DMS153 (cell line): Measurements from ENCODE around the gene CTSH.
A peak's percentile ranks its signal among the peaks of the same experiment; 100 is the strongest.

ENCODE experiments used
- DNase-seq: peaks from one replicate; lab custom pipeline; 2025; lab: John Stamatoyannopoulos, UW

CTSH gene

GRCh38 chr15:78944669-78945407, at the start of gene CTSH:
Gene CTSH, minus strand, starts transcription at chr15:78945046. Its CDS starts 65 bp downstream, at chr15:78944981.
- DNase-seq: peak; percentile 38

GRCh38 chr15:78993931-78994530, 49.2 kb upstream of the CTSH start:
- DNase-seq: no peak

- DNase-seq: no peak
Measured at GRCh38 chr15:78993257-78993930, 48.5 kb upstream of the CTSH start.

GRCh38 chr15:78992416-78993256, 47.8 kb upstream of the CTSH start:
- no peak for DNase-seq

GRCh38 chr15:78991879-78992278, 47.0 kb upstream of the CTSH start:
- DNase-seq: no peak

- no peak for DNase-seq
Measured at GRCh38 chr15:78991476-78991875, 46.6 kb upstream of the CTSH start.

- DNase-seq: no peak
Measured at GRCh38 chr15:78990278-78990677, 45.4 kb upstream of the CTSH start.

GRCh38 chr15:78989701-78990240, 44.9 kb upstream of the CTSH start:
- no peak for DNase-seq

GRCh38 chr15:78988361-78988911, 43.6 kb upstream of the CTSH start:
- no peak for DNase-seq

- DNase-seq: no peak
Measured at GRCh38 chr15:78987556-78988360, 42.9 kb upstream of the CTSH start.

- DNase-seq: no peak
Measured at GRCh38 chr15:78985859-78986475, 41.1 kb upstream of the CTSH start.

GRCh38 chr15:78984041-78984440, 39.2 kb upstream of the CTSH start:
- no peak for DNase-seq

GRCh38 chr15:78983146-78983918, 38.5 kb upstream of the CTSH start:
- no peak for DNase-seq

- DNase-seq: no peak
Measured at GRCh38 chr15:78982736-78983135, 37.9 kb upstream of the CTSH start.

- no peak for DNase-seq
Measured at GRCh38 chr15:78981532-78982313, 36.9 kb upstream of the CTSH start.

- peak; percentile 46 for DNase-seq
Measured at GRCh38 chr15:78979456-78980320, 34.8 kb upstream of the CTSH start.

GRCh38 chr15:78978601-78979179, 33.8 kb upstream of the CTSH start:
- no peak for DNase-seq
